HG03280 (cell line): ENCODE measurements around the gene MAP3K6.
"Not testable (repeated sequence)": the region's sequence is repeated elsewhere in the genome, so short reads cannot be mapped to it uniquely, and the experiment has no call there.

Experiments used
- ATAC-seq: cut with Tn5 transposase; IDR thresholded peaks from one replicate; pipeline ENCODE4 v1.9.1; 2021; ENCODE audit warnings: mild to moderate bottlenecking, moderate library complexity; ENCODE audit not compliant: unreplicated experiment

Gene MAP3K6

DNA sequence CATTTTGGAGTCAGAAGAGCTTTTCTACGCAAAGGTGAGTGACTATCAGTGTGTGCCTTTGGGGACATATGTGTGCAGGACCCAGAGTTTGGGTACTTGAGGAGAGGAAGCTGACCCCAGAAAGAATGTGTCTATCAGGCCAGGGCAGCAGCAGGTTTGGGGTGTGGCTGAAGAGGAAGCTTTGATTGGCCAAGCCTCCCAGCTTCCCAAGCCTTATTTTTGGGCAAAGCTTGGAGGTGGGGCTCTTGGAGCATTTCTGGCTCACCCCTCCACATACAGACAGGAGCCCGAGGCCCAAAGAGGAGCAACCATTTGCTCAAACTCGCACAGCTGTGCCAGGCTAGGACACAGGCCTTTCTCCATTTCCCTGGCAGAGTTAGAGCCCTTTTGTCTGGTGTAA lies 30.3 kb upstream of the MAP3K6 start:
- ATAC-seq, result no peak

DNA sequence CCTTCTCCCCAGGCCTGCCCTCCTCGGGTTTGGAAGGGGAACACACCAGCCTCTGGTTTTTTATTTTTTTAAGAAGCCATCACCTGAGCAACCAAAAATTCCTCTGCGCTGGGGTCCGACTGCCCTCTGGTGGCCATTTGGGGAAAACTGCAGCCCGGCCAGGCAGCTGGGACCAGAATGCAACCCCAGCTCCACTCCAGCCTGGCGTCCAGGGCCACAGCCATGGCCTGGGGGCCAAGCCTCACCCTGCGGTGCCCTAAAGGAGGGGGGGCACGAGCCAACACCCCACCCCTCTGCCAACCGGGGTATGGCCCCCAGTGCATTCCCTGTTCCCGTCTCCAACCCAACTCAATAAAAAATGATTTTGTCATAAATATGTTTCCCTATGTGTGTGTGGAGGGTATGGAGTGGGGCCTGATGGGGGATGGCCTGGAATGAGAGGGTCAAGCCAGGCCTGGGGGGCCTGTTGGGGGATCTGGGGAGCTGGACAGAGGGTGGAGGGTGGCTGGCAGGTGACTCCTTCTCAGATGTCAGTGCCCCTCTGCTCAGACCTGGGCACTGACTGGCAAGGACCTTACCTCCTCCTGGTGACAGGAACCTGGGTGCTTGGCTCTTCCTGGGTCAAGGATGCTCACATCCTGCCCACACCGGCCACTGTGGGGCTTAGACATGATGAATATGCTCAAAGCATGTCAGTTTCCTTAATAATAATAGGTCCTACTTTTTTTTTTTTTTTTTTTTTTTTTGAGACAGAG lies 28.9 kb upstream of the MAP3K6 start:
- no peak for ATAC-seq

DNA sequence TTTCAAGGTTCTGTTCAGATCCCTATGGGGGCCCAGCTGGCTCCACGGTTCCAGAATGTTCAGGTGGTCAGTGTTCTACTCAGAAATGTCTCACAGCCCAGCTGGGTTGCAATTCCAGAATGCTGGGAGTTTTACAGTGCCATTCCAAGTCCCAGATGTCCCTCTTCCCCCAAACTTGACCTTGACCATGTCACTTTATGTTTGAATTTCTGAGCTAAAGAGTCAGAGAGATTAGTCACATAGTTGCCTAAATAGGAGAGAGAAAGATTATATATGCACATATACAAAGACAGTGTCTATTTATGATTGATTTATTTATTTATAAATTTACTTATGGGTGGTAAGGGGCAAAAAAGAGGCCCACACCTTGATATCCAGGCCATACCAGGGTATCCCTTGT lies 28.2 kb upstream of the MAP3K6 start:
- no peak for ATAC-seq

DNA sequence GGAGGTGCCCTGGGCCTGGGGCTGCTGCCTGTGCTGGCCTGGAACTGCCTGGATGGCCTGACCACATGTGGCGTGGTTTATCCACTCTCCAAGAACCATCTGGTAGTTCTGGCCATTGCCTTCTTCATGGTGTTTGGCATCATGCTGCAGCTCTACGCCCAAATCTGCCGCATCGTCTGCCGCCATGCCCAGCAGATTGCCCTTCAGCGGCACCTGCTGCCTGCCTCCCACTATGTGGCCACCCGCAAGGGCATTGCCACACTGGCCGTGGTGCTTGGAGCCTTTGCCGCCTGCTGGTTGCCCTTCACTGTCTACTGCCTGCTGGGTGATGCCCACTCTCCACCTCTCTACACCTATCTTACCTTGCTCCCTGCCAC lies 27.5 kb upstream of the MAP3K6 start:
- no peak for ATAC-seq

DNA sequence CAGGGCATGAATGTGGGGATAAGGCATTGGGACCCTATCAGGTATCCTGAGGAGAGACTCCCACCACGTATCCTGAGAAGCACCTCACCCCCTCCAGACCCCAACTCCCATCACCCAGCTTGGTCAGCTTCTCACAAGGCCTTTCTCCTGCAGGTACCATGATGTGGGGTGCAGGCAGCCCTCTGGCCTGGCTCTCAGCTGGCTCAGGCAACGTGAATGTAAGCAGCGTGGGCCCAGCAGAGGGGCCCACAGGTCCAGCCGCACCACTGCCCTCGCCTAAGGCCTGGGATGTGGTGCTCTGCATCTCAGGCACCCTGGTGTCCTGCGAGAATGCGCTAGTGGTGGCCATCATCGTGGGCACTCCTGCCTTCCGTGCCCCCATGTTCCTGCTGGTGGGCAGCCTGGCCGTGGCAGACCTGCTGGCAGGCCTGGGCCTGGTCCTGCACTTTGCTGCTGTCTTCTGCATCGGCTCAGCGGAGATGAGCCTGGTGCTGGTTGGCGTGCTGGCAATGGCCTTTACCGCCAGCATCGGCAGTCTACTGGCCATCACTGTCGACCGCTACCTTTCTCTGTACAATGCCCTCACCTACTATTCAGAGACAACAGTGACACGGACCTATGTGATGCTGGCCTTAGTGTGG lies 27.0 kb upstream of the MAP3K6 start:
- no peak for ATAC-seq

DNA sequence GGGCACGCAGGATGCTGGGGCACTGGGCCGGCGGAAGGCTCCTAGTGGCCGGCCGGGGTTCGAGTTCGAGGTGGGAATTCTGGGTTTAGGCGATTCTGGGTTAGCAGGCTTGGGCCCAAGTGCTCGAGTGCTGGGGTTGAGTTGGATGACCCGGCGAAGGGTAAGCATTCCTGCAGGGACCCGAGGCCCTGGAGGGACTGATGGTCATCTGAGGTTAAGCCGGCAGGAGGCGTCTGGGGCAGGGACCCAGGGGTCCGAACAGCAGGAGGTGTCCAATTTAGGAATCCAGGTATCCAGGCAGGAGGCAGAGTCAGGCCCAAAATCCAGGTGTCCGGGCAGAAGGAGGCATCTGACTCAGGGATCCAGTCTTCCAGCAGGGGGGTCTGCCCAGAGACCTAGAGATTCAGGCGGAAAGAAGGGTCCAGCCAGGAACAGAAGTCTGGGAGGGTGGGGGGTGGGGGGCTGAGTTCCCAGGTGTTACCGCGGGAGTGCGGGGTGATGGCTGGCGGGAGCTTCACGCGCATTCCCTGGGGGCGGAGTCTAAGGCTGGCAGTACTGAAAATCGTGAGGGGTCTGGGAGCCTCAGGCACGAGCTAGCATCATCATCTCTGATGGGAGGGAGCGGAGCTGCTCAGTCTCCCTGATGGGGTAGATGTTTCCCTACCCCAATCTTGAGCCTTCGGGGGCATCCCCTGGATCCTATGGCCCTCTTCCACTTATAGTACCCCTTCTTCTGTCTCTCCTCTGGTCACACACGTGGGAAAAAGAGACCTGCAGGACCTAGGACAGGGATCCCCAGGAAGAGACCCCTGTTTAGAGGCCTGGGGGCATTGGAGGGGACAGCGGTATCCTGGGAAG lies 26.2 kb upstream of the MAP3K6 start:
- no peak for ATAC-seq

DNA sequence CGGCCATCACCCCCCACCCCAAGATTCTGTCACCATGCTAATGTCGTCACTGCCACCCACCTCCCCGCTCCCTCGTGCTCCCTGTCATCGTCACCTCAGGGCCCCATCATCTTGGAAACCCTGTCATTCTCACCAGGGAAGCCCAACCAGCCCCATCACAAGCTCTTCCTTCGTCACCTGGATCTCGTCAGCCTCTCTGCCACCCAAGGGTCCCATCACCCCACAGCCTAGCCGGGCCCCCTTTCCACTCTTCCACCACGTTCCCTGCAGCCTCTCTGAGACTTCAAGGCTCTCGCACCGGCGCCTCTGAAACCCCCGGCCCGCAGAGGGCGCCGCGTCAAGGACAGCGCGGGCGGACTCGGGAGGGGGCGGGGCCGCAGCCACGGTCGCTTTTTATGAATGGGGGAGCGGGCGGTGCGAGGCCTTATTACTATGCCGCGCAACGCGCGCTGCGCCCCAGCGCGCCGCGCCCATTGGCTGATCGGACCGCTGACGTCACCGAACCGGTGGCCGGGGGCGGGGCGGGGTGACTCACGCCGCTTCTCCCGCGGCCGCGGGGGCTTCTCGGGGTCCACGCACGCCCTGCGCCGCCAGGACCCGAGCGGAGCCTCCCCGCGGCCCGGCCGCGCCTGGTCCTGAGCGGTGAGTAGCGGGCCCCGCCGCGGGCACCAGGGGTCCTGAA lies 25.5 kb upstream of the MAP3K6 start, which contains the start of gene GPR3:
GPR3 (plus strand) TSS at position 527 of the 682 bp plus-strand sequence. CDS start 1,177 bp downstream, outside the sequence.
- peak; percentile 84 for ATAC-seq

DNA sequence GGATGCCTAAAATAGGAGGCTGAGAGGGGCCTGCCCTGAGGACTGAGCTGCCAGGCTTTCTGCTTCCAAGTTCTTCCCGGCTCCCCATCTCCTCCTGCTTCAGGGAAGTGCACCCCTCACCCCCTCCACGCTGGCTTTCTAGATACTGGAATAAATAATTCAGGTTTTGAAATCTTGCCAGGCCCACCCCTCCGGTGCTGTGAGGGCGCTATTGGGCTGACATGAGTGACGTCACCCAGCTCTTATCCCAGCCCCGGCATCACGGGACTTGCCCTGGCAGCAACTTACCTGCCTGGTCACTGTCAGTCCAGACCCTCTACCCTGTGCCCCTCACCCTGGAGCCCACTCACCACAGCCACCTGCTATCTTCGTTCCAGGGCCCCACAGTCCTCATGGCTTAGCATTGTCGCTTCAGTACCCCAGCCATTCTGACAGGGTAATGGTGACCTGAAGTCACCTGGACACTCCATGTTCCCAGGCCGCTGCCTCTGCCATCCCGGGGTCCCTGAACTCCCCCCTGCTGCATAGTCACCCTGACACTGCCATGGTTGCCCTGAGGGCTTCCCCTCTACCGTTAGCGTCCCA lies 24.8 kb upstream of the MAP3K6 start:
- no peak for ATAC-seq

DNA sequence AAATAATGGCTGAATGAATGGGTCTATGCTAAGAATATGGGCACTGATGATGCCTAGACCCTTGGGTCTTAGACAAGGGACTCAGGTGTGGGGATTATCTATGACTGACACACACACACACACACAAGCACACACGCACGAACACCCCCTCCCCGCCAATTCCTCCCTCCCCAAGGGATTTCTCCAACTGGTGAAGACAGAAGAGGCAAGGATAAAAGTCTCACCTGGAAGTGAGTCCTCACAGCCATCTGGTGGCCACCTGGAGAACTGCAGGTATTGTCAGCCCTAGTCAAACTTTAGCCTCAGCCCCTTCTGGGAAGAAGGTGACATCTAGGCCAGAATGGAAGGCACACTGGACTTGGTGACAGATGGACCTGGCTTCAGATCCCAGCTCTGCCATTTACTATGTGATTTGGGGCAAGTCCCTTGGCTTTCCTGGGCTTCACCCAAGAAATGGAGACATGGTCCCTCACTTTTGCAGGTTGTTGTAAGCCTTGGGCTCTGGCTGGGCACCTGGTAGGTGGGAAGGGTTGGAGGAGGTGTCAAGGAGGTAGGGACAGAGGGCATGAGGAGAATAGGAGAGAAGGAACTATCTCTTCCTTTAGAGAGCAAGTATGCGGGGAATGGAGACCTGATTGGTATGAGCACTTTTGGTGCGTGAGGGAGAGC lies 21.7 kb upstream of the MAP3K6 start:
- no peak for ATAC-seq

DNA sequence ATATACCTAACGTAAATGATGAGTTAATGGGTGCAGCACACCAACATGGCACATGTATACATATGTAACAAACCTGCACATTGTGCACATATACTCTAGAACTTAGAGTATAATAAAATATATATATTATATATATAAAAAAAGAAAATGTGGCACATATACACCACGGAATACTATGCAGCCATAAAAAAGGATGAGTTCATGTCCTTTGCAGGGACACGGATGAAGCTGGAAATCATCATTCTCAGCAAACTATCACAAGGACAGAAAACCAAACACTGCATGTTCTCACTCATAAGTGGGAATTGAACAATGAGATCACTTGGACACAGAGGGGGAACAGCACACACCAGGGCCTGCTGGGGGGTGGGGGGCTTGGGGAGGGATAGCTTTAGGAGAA lies 18.0 kb upstream of the MAP3K6 start:
- not testable (repeated sequence) for ATAC-seq

DNA sequence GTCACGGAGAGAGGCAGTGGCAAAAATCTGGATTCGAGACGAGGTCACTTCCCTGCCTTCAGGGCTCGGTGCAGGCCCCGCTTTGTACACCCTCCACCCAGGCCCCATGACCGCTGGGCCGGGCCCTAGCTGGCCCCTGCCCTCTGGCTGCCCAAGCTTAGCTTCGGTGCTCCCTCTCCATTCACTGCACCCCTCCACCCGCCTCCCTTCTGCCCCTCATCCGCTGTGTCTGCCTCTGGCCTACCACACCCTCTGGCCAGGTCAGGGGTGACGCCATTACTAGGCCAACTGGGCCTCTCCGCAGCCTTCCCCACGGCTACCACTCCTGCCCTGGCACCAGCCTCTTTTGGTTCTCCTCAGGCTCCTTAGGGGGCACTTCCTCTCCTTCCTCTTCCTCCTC lies 16.9 kb upstream of the MAP3K6 start:
- ATAC-seq, result no peak

DNA sequence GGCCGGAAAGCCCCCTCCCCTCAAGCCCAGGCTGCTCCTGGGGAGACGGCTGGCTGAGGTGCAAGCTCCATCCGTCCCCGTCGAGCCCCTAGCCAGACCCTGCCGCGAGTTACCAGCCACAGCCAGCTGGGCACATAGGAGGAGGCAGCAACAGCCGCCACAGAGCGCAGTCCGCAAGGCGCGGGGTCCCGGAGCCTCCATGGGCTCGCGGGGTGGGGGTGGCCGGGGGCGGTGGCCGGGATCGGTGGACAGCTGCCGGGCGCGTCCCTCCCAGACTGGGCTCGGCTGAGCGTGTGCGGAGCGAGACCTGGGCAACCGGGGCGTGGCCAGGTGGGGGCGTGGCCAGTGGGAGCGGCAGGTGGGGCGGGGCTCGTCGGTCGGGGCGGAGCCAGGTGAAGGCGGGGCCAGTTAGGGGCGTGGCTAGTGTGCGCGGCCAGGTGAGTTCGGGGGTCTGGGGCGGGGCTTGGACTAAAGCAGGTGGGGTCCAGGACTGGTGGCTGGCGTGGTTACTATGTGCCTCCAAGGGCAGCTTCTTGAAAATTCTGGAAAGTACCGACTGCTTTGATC lies 16.4 kb upstream of the MAP3K6 start, which contains the start of gene CD164L2:
CD164L2 (minus strand) TSS at position 295 of the 567 bp plus-strand sequence; CDS start at position 201, 94 bp downstream.
- no peak for ATAC-seq

DNA sequence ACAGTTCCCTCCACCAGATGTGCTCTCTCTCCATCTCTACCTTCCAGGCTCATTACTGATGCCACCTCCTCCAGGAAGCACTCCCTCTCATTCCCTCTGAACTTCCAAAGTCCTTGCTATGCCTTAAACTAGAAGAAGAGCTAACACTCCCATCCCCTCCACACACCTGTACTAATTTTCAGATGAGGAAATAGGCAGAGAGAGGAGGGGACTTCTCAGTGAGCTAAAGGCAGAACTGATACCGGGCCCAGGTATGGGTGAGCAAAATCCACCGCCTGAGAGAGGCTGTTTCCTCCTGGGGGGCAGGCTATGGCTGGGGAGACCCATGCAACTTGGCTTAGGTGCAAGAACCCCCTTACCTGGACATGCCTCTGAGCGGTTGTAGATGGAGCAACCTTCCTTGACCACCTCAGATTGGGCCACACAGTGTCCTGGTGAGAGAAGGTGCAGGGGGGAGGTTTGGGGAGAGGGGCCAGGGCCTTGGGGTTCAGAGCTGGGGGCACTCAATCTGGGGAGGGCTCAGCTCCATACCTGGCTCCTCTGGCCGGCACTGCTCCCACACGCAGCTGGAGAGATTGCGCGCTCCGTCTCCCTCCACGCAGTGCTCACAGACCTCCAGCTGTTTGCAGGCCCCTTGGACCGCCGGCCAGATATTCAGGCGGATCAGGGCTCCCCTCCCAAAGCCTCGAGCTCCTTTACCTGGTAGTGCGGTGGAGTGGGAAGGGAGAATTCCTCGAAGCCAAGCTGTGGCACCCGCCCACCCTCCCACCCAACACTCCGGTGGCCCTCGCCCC lies 15.4 kb upstream of the MAP3K6 start:
- ATAC-seq, result no peak

DNA sequence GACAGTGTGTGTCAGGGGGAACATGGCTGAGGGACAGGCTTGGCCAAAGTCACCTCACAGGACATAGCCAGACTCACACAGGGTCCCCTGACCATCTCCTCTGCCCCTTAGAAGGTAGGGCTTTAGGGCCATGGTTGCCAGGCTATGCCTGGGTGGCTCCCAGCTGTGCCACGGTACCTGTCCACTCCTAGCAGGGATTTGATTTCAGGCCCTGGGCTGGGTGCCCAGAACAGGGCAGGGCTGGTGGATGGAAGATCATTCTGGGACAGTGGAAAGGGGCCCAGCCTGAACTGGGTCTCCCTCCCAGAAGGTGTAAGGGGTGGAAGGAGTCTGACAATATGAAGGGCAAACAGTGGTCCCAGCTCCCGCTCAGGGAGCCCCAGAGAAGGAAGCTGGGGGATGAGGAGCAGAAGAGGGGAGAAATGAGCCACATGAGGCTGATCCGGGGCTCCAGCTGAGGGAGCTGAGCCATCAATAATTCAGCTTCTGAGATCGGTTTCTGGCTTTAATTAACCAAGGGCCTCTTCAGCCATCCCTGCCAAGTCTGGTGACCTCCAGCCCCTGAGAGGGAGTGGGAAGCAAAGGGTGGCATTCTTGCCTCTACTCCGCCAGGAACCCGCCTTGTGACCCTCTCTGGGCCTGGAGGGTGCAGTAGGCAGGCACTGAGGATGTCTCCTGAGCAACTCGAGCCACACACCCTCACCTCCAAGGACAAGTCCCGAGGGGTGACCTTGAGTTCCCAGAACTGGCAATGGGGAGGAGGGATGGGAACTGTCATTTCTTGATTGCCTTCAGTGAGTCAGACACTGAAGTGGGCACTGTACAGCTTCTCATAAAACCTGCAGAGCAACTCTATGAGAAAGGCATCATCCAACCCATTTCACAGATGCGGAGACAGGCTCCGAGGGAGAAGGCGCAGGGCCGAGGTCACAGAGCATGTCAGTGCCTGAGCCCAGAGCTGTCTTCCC lies 14.3 kb upstream of the MAP3K6 start:
- ATAC-seq, result no peak

DNA sequence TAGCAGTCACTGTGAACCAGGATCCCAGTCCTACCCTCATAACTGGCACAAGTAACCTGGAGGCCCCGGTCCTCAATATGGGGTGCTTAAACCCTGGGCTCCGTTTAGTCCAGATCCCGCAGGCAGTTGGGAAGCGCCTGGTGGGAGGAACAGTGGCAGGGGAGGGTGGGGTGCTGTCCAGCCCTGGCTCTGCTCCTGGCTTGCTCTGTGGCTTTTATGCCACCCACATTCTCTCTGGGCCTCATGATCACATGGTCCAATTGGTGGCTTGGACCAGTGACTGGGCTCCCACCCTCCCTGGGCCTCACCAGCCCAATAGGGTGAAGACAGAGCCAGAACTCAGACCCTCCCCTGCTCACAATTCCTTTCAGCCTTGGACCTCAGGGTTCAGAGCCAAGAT lies 13.5 kb upstream of the MAP3K6 start:
- no peak for ATAC-seq

DNA sequence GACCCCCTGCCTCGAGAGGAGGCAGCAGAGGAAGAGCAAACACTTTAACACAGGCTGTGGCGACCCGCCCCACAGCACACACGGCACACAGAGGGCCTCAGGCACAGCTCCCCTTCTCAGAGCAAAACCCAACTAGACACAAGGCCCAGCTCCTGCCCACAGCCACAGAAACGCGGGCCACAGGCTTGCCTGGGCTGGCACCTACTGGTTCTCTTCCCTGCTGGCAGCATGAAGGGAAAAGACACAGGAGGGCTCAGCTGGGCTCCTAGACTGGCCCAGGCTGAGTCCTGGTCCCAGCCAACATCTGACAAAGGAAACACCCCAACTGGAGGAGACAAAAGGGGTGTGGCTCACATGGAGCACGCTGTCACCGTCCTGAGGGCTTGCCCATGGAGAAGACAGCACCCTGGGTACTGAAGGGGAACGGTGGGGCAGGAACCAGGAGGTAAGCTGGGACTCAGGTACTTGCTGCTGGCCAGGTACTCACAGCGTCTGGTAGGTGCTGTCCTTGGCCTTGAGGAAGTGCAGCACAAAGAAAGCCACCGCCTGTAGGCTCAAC lies 12.9 kb upstream of the MAP3K6 start:
- no peak for ATAC-seq

DNA sequence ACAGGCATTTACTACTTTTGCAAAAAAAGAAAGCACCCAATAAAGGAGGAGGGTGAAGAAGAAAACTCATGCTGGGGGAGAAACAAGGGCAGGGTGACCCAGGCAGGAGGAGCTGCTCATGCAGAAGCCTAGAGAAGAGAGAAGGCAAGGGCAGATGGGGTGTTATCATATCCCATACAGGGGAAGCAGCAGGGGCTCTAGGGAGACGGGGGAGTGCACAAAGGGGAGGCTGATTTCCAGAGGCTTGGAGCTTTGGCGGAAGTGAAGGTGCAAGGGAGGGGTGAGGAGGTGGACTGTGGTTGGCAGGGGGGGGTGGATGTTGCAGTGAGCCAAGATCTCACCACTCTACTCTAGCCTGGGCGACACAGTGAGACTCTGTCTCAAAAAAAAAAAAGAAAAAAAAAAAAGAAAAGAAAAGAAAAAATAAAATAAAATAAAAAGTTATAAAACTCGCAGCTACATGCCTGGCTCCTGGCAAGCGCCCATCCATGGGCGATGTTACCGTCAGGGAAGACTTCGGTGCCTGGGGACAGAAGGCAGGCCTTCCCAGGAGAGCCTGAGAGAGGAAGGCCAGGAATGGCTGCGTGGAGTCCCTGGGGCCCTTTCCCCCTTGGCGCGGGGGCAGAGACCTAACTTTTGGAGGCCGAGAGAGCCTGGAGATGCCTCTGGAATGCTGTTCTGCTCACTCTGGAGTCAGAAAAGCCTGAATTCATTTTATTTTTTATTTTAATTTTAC lies 11.2 kb upstream of the MAP3K6 start:
- ATAC-seq, result no peak
